ENCODE measurements around the gene RSAD2.

Gene RSAD2

DNA sequence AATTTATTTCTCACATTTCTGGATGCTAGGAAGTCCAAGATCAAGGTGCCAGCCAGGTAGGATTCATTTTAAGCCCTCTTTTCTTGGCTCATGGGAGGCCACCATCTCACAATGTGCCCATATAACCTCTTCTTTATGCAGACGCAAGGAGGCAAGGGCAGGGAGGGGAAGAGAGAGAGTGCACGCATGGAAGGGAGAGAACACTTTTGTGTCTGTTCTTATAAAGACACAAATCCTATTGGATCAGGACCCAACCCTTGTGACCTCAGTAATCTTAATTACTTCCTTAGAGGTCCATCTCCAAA, 44.3 kb upstream of the RSAD2 start:
- WGBS, result no CpG with 5 or more reads among the region's 2 CpGs
- Histone ChIP-seq H2BK15ac (ENCODE audit: low read depth, poor library complexity, severe bottlenecking) (no peak overlapping the region), H3K79me1 (replicated peaks; ENCODE audit: low read length, poor library complexity, severe bottlenecking) (no peaks in the 10 kb centered on the region), H2AK5ac (ENCODE audit: low read length, severe bottlenecking) (no peak overlapping the region), H2BK120ac (ENCODE audit: low read depth, low read length) (no peak overlapping the region), H3K18ac (ENCODE audit: low read depth in 1 of 2, low read length in 2 of 2) (no peak overlapping the region), H3K4me3 (ENCODE audit: insufficient read depth in 1 of 2, low read depth in 1 of 2, low read length in 2 of 2) (no peak overlapping the region), H3K36me3 (ENCODE audit: control insufficient read depth in 1 of 2, insufficient read depth in 2 of 2, low read depth in 1 of 2, low read length in 2 of 2) (no peaks in the 10 kb centered on the region), H3K9ac (ENCODE audit: low read length) (no peak overlapping the region), H2BK12ac (ENCODE audit: low read length in 2 of 2) (no peak overlapping the region), H3K4me1 (ENCODE audit: control insufficient read depth, insufficient read depth, low read depth, low read length) (no peaks in the 10 kb centered on the region), H3K9me3 (ENCODE audit: control insufficient read depth, low read length) (peaks cover 43% of the 10 kb centered on the region), H3K27ac (ENCODE audit: low read length, poor library complexity, severe bottlenecking) (no peak overlapping the region), H3K4ac (ENCODE audit: low read depth in 1 of 2, low read length in 2 of 2) (no peak overlapping the region), H2AFZ (ENCODE audit: low read depth, low read length) (no peak overlapping the region), H2BK5ac (ENCODE audit: low read depth, low read length, poor library complexity, severe bottlenecking) (no peak overlapping the region), H4K91ac (ENCODE audit: low read length) (no peak overlapping the region), H3K23ac (ENCODE audit: low read length in 2 of 2) (no peak overlapping the region), H3K14ac (ENCODE audit: low read length in 2 of 2) (no peak overlapping the region), H3K27me3 (ENCODE audit: control insufficient read depth in 1 of 2, insufficient read depth in 1 of 2, low read length in 2 of 2) (no peaks in the 10 kb centered on the region), H4K8ac (ENCODE audit: low read length) (no peak overlapping the region), H3K4me2 (ENCODE audit: low read length, poor library complexity, severe bottlenecking) (no peak overlapping the region)
- DNase-seq, result no peak

DNA sequence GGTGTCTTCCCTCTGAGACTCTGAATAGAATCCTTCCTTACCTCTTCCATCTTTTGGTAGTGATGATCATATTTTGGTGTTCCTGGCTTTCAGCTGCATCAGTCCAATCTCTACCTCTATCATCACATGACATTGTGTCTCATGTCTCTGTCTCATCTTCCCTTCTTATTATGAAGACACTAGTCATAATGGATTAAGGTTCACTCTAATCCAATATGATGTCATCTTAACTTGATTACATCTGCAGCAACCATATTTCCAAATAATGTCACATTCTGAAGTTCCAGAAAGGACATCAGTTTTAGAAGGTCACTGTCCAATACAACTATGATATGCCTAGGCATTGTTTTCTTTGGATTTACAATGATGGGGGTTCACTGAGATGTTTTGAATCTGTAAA, 43.4 kb upstream of the RSAD2 start:
- H2AK5ac ChIP-seq (ENCODE audit: low read length, severe bottlenecking), result no peak overlapping the region
- peaks cover 43% of the 10 kb centered on the region for H3K9me3 ChIP-seq (ENCODE audit: control insufficient read depth, low read length)
- no peak overlapping the region for H4K8ac ChIP-seq (ENCODE audit: low read length)
- no peak overlapping the region for H3K27ac ChIP-seq (ENCODE audit: low read length, poor library complexity, severe bottlenecking)
- no peak overlapping the region for H2BK15ac ChIP-seq (ENCODE audit: low read depth, poor library complexity, severe bottlenecking)
- no peak overlapping the region for H3K4ac ChIP-seq (ENCODE audit: low read depth in 1 of 2, low read length in 2 of 2)
- no peaks in the 10 kb centered on the region for H3K36me3 ChIP-seq (ENCODE audit: control insufficient read depth in 1 of 2, insufficient read depth in 2 of 2, low read depth in 1 of 2, low read length in 2 of 2)
- no peak overlapping the region for H3K9ac ChIP-seq (ENCODE audit: low read length)
- H3K4me1 ChIP-seq (ENCODE audit: control insufficient read depth, insufficient read depth, low read depth, low read length), result no peaks in the 10 kb centered on the region
- H3K18ac ChIP-seq (ENCODE audit: low read depth in 1 of 2, low read length in 2 of 2), result no peak overlapping the region
- DNase-seq, result no peak
- H3K14ac ChIP-seq (ENCODE audit: low read length in 2 of 2), result no peak overlapping the region
- no peaks in the 10 kb centered on the region for H3K79me1 ChIP-seq (replicated peaks; ENCODE audit: low read length, poor library complexity, severe bottlenecking)
- H3K4me3 ChIP-seq (ENCODE audit: insufficient read depth in 1 of 2, low read depth in 1 of 2, low read length in 2 of 2), result no peak overlapping the region
- no peak overlapping the region for H2AFZ ChIP-seq (ENCODE audit: low read depth, low read length)
- H3K27me3 ChIP-seq (ENCODE audit: control insufficient read depth in 1 of 2, insufficient read depth in 1 of 2, low read length in 2 of 2), result no peaks in the 10 kb centered on the region
- H4K91ac ChIP-seq (ENCODE audit: low read length), result no peak overlapping the region
- no peak overlapping the region for H3K23ac ChIP-seq (ENCODE audit: low read length in 2 of 2)
- H3K4me2 ChIP-seq (ENCODE audit: low read length, poor library complexity, severe bottlenecking), result no peak overlapping the region
- H2BK120ac ChIP-seq (ENCODE audit: low read depth, low read length), result no peak overlapping the region
- H2BK5ac ChIP-seq (ENCODE audit: low read depth, low read length, poor library complexity, severe bottlenecking), result no peak overlapping the region
- no peak overlapping the region for H2BK12ac ChIP-seq (ENCODE audit: low read length in 2 of 2)

DNA sequence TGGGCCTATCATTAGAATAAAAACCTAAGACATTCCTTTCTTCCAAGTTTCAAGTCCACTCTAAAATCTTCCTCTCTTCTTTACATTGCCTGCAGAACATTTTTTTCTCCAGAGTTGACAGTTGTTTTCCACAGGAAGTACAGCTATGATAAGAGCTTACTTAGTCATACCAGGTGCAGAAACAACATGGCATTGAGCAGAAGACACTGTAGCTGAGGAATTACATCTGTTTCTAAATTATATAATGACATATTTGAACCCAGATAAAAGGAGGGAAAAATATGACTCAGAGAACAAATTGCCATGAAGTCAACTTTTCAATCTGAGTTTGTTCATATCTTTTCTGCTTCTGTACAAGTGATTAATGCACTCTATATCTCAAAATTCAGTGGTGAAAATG, 42.1 kb upstream of the RSAD2 start:
- no peak overlapping the region for H3K23ac ChIP-seq (ENCODE audit: low read length in 2 of 2)
- no peak overlapping the region for H2BK120ac ChIP-seq (ENCODE audit: low read depth, low read length)
- no peak overlapping the region for H2AK5ac ChIP-seq (ENCODE audit: low read length, severe bottlenecking)
- H3K4me1 ChIP-seq (ENCODE audit: control insufficient read depth, insufficient read depth, low read depth, low read length), result no peaks in the 10 kb centered on the region
- H3K79me1 ChIP-seq (replicated peaks; ENCODE audit: low read length, poor library complexity, severe bottlenecking), result no peaks in the 10 kb centered on the region
- no peak overlapping the region for H2BK15ac ChIP-seq (ENCODE audit: low read depth, poor library complexity, severe bottlenecking)
- H3K27me3 ChIP-seq (ENCODE audit: control insufficient read depth in 1 of 2, insufficient read depth in 1 of 2, low read length in 2 of 2), result no peaks in the 10 kb centered on the region
- H3K9ac ChIP-seq (ENCODE audit: low read length), result no peak overlapping the region
- H4K91ac ChIP-seq (ENCODE audit: low read length), result no peak overlapping the region
- no peak overlapping the region for H3K4me2 ChIP-seq (ENCODE audit: low read length, poor library complexity, severe bottlenecking)
- no peak overlapping the region for H4K8ac ChIP-seq (ENCODE audit: low read length)
- no peak overlapping the region for H3K4ac ChIP-seq (ENCODE audit: low read depth in 1 of 2, low read length in 2 of 2)
- peaks cover 45% of the 10 kb centered on the region for H3K9me3 ChIP-seq (ENCODE audit: control insufficient read depth, low read length)
- no peak overlapping the region for H3K14ac ChIP-seq (ENCODE audit: low read length in 2 of 2)
- no peak overlapping the region for H3K4me3 ChIP-seq (ENCODE audit: insufficient read depth in 1 of 2, low read depth in 1 of 2, low read length in 2 of 2)
- H2AFZ ChIP-seq (ENCODE audit: low read depth, low read length), result no peak overlapping the region
- no peak overlapping the region for H2BK12ac ChIP-seq (ENCODE audit: low read length in 2 of 2)
- H3K27ac ChIP-seq (ENCODE audit: low read length, poor library complexity, severe bottlenecking), result no peak overlapping the region
- no peak for DNase-seq
- H3K18ac ChIP-seq (ENCODE audit: low read depth in 1 of 2, low read length in 2 of 2), result no peak overlapping the region
- H2BK5ac ChIP-seq (ENCODE audit: low read depth, low read length, poor library complexity, severe bottlenecking), result no peak overlapping the region
- H3K36me3 ChIP-seq (ENCODE audit: control insufficient read depth in 1 of 2, insufficient read depth in 2 of 2, low read depth in 1 of 2, low read length in 2 of 2), result no peaks in the 10 kb centered on the region

DNA sequence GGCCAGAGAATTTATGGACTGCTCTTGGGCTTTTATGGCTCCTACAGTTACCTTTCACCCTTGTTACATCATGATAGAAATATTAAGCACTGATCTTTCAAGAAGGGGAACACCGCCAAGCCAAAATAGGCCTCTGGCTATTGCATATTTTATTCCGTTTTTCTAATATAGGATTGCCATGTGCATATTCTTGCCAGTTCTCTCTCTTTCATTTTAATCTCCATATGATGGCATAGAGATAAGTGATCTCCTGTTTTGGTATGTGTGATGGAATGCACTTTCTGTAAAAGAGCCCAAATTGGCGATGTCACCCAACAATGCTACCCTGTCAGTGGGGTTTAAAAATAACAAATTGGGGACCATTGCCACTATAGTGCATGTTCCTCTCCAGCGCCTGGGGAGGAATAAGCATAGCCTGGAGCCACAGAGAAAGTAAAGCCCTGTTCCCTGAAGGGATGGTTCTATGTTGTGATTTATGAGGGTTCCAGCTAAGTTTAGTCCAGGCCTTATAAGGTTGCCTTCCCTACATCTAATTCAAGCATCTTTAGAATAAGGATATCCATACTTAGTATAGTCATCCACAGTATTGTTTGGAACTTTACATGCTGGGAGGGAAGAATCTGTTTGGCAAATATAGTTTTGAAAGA, 38.8 kb upstream of the RSAD2 start:
- H3K9me3 ChIP-seq (ENCODE audit: control insufficient read depth, low read length), result peaks cover 37% of the 10 kb centered on the region

More for the DNA sequence above, 38.8 kb upstream of the RSAD2 start:
- H2AK5ac ChIP-seq (ENCODE audit: low read length, severe bottlenecking), result no peak overlapping the region
- H3K4me1 ChIP-seq (ENCODE audit: control insufficient read depth, insufficient read depth, low read depth, low read length), result no peaks in the 10 kb centered on the region
- no peak overlapping the region for H4K8ac ChIP-seq (ENCODE audit: low read length)
- DNase-seq, result no peak
- H3K9ac ChIP-seq (ENCODE audit: low read length), result no peak overlapping the region
- no peak overlapping the region for H2BK5ac ChIP-seq (ENCODE audit: low read depth, low read length, poor library complexity, severe bottlenecking)
- WGBS, result 87% methylated on average over 2 of the region's 4 CpGs
- H3K4me2 ChIP-seq (ENCODE audit: low read length, poor library complexity, severe bottlenecking), result no peak overlapping the region
- no peak overlapping the region for H3K23ac ChIP-seq (ENCODE audit: low read length in 2 of 2)
- H3K27me3 ChIP-seq (ENCODE audit: control insufficient read depth in 1 of 2, insufficient read depth in 1 of 2, low read length in 2 of 2), result no peaks in the 10 kb centered on the region
- no peaks in the 10 kb centered on the region for H3K36me3 ChIP-seq (ENCODE audit: control insufficient read depth in 1 of 2, insufficient read depth in 2 of 2, low read depth in 1 of 2, low read length in 2 of 2)
- no peak overlapping the region for H3K4ac ChIP-seq (ENCODE audit: low read depth in 1 of 2, low read length in 2 of 2)
- H2AFZ ChIP-seq (ENCODE audit: low read depth, low read length), result no peak overlapping the region
- no peak overlapping the region for H2BK15ac ChIP-seq (ENCODE audit: low read depth, poor library complexity, severe bottlenecking)
- H2BK12ac ChIP-seq (ENCODE audit: low read length in 2 of 2), result no peak overlapping the region
- H3K4me3 ChIP-seq (ENCODE audit: insufficient read depth in 1 of 2, low read depth in 1 of 2, low read length in 2 of 2), result no peak overlapping the region
- H4K91ac ChIP-seq (ENCODE audit: low read length), result no peak overlapping the region
- H2BK120ac ChIP-seq (ENCODE audit: low read depth, low read length), result no peak overlapping the region
- no peaks in the 10 kb centered on the region for H3K79me1 ChIP-seq (replicated peaks; ENCODE audit: low read length, poor library complexity, severe bottlenecking)
- H3K18ac ChIP-seq (ENCODE audit: low read depth in 1 of 2, low read length in 2 of 2), result no peak overlapping the region
- H3K27ac ChIP-seq (ENCODE audit: low read length, poor library complexity, severe bottlenecking), result no peak overlapping the region
- H3K14ac ChIP-seq (ENCODE audit: low read length in 2 of 2), result no peak overlapping the region

Data from mesenchymal stem cell (in vitro differentiated cells and primary cell).